ENCODE measurements around the gene MAG.

Gene MAG

DNA sequence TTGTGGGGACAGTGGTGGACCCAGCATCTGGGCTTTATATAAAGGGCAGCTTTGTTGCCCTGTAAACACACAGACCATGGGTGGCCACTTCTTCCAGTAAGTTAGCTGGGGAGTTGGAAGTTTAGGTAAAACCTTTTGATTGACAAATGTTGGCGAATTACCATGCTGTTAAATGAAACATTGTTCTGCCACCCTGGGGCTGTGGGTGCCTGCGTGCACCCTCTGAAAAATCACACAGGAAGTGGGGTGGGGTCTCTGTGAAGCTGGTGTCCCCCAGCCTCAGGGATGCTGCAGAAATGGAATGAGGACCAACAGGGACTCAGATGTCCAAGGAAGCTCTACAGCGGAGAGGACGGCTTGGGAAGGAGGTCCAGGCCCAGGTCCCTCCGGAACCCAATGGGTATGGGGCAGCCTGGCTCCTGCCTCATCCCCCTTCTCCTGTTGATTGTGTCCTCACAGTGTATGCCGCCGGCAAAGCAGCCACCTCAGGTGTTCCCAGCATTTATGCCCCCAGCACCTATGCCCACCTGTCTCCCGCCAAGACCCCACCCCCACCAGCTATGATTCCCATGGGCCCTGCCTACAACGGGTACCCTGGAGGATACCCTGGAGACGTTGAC lies 26.0 kb upstream of the MAG start:
- peak; percentile 18; the same call in 1 of the 2 replicates for TF ChIP-seq POLR2AphosphoS5 (IDR thresholded peaks at IDR 0.05; ENCODE audit: low read depth, low read length)
- no peak for TF ChIP-seq REST (IDR thresholded peaks at IDR 0.05; ENCODE audit: insufficient read depth in 1 of 2, low read depth in 2 of 2, low read length in 2 of 2)

DNA sequence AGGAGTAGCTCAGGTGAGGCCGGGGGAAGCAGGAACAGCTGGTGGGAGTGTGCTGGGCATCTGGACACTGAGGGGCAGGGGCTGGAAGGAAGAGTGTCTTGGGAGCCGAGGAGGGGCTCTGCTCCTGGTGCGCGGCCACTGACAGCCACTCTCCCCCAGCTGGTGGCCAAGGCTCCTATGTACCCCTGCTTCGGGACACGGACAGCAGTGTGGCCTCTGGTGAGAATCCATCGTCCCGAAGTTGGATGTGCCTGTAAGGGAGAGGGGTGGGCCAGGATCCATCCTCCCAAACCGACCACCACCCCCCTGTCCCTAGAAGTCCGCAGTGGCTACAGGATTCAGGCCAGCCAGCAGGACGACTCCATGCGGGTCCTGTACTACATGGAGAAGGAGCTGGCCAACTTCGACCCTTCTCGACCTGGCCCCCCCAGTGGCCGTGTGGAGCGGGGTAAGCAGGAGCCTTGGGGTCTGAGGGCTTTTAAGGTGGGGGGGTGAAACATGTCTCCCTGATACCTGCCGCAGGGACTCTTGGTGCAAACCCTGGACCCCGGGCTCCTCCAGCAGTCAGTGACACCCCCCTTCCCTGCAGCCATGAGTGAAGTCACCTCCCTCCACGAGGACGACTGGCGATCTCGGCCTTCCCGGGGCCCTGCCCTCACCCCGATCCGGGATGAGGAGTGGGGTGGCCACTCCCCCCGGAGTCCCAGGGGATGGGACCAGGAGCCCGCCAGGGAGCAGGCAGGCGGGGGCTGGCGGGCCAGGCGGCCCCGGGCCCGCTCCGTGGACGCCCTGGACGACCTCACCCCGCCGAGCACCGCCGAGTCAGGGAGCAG lies 25.2 kb upstream of the MAG start:
- TF ChIP-seq SIN3A (IDR thresholded peaks at IDR 0.05; ENCODE audit: borderline replicate concordance, insufficient read depth, low read length) (no peak), FOXP2 (optimal IDR thresholded peaks at IDR 0.05; ENCODE audit: borderline replicate concordance, extremely low read depth, extremely low read length, insufficient read depth) (no peak), POLR2AphosphoS5 (IDR thresholded peaks at IDR 0.05; ENCODE audit: low read depth, low read length) (no peak), REST (IDR thresholded peaks at IDR 0.05; ENCODE audit: insufficient read depth in 1 of 2, low read depth in 2 of 2, low read length in 2 of 2) (no peak), TAF1 (IDR thresholded peaks at IDR 0.05; ENCODE audit: borderline replicate concordance, insufficient read depth, low read length) (no peak)

GRCh38 chr19:35267353-35267817 lies 24.6 kb upstream of the MAG start:
- TF ChIP-seq SIN3A (IDR thresholded peaks at IDR 0.05; ENCODE audit: borderline replicate concordance, insufficient read depth, low read length), result no peak
- TF ChIP-seq POLR2AphosphoS5 (IDR thresholded peaks at IDR 0.05; ENCODE audit: low read depth, low read length), result no peak
- no peak for TF ChIP-seq REST (IDR thresholded peaks at IDR 0.05; ENCODE audit: insufficient read depth in 1 of 2, low read depth in 2 of 2, low read length in 2 of 2)
- TF ChIP-seq TAF1 (IDR thresholded peaks at IDR 0.05; ENCODE audit: borderline replicate concordance, insufficient read depth, low read length), result no peak
- TF ChIP-seq FOXP2 (optimal IDR thresholded peaks at IDR 0.05; ENCODE audit: borderline replicate concordance, extremely low read depth, extremely low read length, insufficient read depth), result no peak

- TF ChIP-seq POLR2AphosphoS5 (IDR thresholded peaks at IDR 0.05; ENCODE audit: low read depth, low read length) (peak; percentile 83; the same call in 1 of the 2 replicates), TAF1 (IDR thresholded peaks at IDR 0.05; ENCODE audit: borderline replicate concordance, insufficient read depth, low read length) (no peak; the same call in 1 of the 2 replicates), SIN3A (IDR thresholded peaks at IDR 0.05; ENCODE audit: borderline replicate concordance, insufficient read depth, low read length) (no peak), FOXP2 (optimal IDR thresholded peaks at IDR 0.05; ENCODE audit: borderline replicate concordance, extremely low read depth, extremely low read length, insufficient read depth) (no peak), REST (IDR thresholded peaks at IDR 0.05; ENCODE audit: insufficient read depth in 1 of 2, low read depth in 2 of 2, low read length in 2 of 2) (0 out of 4 replicates have a peak, but pooled peaks of 1 of the 2 experiments have one; percentile 17)
These were observed 24.0 kb upstream of the MAG start for GRCh38 chr19:35267818-35268535.

All from PFSK-1 (cell line).